HL-60 (cell line): ENCODE measurements around the gene ZFAND2B.

Experiments
- CTCF ChIP-seq: IDR thresholded peaks from one replicate; pipeline ENCODE4 v1.5.1; 2011; ENCODE audit warnings: low read length, control low read depth, inconsistent platforms; ENCODE audit not compliant: insufficient read depth
- REST ChIP-seq: IDR thresholded peaks from 2 replicates; pipeline ENCODE4 v1.6.1; 2012; ENCODE audit warnings: low read depth; ENCODE audit not compliant: insufficient replicate concordance

GRCh38 chr2:219209236-219210195 lies 2.9 kb downstream of the ZFAND2B start:
- no peak for TF ChIP-seq CTCF
- TF ChIP-seq REST = no peak
